HEK293 (cell line): ENCODE results near the gene CFAP57.

Experiments used
- CTCF ChIP-seq: fragments of 450-650 bp; formaldehyde crosslinking; IDR thresholded peaks from 2 replicates; pipeline ENCODE4 v1.5.1; 2016; ENCODE audit warnings: missing biosample characterization, missing genetic modification characterization
- HOXA7 ChIP-seq: sonication (generic); formaldehyde crosslinking; IDR thresholded peaks from 2 replicates; pipeline ENCODE4 v1.8.1; 2022; ENCODE audit warnings: missing genetic modification reagents, borderline replicate concordance
- KLF10 ChIP-seq: fragments of 450-650 bp; IDR thresholded peaks from 2 replicates; pipeline ENCODE4 v1.5.1; 2018; ENCODE audit warnings: missing biosample characterization, mild to moderate bottlenecking, missing genetic modification characterization
- PBX3 ChIP-seq: sonication (generic); formaldehyde crosslinking; IDR thresholded peaks from 2 replicates; pipeline ENCODE4 v1.8.1; 2022; ENCODE audit warnings: mild to moderate bottlenecking, moderate library complexity, missing genetic modification reagents
- PRDM10 ChIP-seq: fragments of 450-650 bp; formaldehyde crosslinking; IDR thresholded peaks from 2 replicates; pipeline ENCODE4 v1.5.1; 2016; ENCODE audit warnings: missing biosample characterization, missing genetic modification characterization
- ZNF10 ChIP-seq: fragments of 450-650 bp; formaldehyde crosslinking; IDR thresholded peaks from 2 replicates; pipeline ENCODE4 v1.5.1; 2017; ENCODE audit warnings: missing biosample characterization, missing genetic modification characterization
- ZNF112 ChIP-seq: fragments of 450-650 bp; formaldehyde crosslinking; IDR thresholded peaks from 2 replicates; pipeline ENCODE4 v1.5.0; 2017; ENCODE audit warnings: missing biosample characterization, missing genetic modification characterization
- ZNF639 ChIP-seq: fragments of 450-650 bp; formaldehyde crosslinking; IDR thresholded peaks from 2 replicates; pipeline ENCODE4 v1.5.1; 2016; ENCODE audit warnings: missing biosample characterization, missing genetic modification characterization
- ZNF747 ChIP-seq: fragments of 450-650 bp; formaldehyde crosslinking; IDR thresholded peaks from 2 replicates; pipeline ENCODE4 v1.5.1; 2016; ENCODE audit warnings: missing biosample characterization, missing genetic modification characterization

- TF ChIP-seq KLF10 (tag by site-specific recombination) (no peak), PBX3 (no peak), ZNF112 (tag by site-specific recombination) (no peak), PRDM10 (tag by site-specific recombination) (peak; percentile 96), CTCF (no peak), ZNF639 (tag by site-specific recombination) (no peak), ZNF747 (tag by site-specific recombination) (no peak), ZNF10 (tag by site-specific recombination) (no peak), HOXA7 (CRISPR knock-in tag) (no peak)
These were observed 420 bp downstream of the CFAP57 start for GRCh38 chr1:43172527-43172972.
